HepG2 (cell line): ENCODE measurements around the gene FALEC. TPM values are rescaled to one million over a fixed set of nuclear protein-coding genes. Genes with fewer than 3 reads are reported as not detected.
A peak's percentile ranks its signal among the peaks of the same experiment; 100 is the strongest.

ENCODE experiments used
- ARNT ChIP-seq: fragments of 450-650 bp; IDR thresholded peaks from 2 replicates; pipeline ENCODE4 v1.6.1; 2017
- BRCA1 ChIP-seq: sonication (generic); formaldehyde crosslinking; IDR thresholded peaks from 2 replicates; pipeline ENCODE4 v1.4.0; 2020; ENCODE audit warnings: missing genetic modification reagents
- DMTF1 ChIP-seq: sonication (generic); formaldehyde crosslinking; IDR thresholded peaks from 2 replicates; pipeline ENCODE4 v1.4.0; 2020; ENCODE audit warnings: mild to moderate bottlenecking, missing genetic modification reagents
- NBN ChIP-seq: fragments of 450-650 bp; conservative IDR thresholded peaks from 2 replicates; pipeline ENCODE4 v1.6.1; 2017
- NPAS2 ChIP-seq: sonication (generic); formaldehyde crosslinking; IDR thresholded peaks from 2 replicates; pipeline ENCODE4 v1.8.0; 2022; ENCODE audit warnings: mild to moderate bottlenecking, missing genetic modification reagents, borderline replicate concordance
- PREB ChIP-seq: sonication (generic); formaldehyde crosslinking; IDR thresholded peaks from 2 replicates; pipeline ENCODE4 v1.4.0; 2020; ENCODE audit warnings: missing genetic modification reagents
- PRMT3 ChIP-seq: sonication (generic); formaldehyde crosslinking; IDR thresholded peaks from 2 replicates; pipeline ENCODE4 v1.8.1; 2022; ENCODE audit warnings: low read depth, mild to moderate bottlenecking, moderate library complexity, missing genetic modification reagents, borderline replicate concordance
- RCOR2 ChIP-seq: IDR thresholded peaks from 2 replicates; pipeline ENCODE4 v1.6.1; 2016; ENCODE audit warnings: missing biosample characterization, missing genetic modification reagents
- SNAPC4 ChIP-seq: sonication (generic); formaldehyde crosslinking; IDR thresholded peaks from 2 replicates; pipeline ENCODE4 v1.4.0; 2020; ENCODE audit warnings: mild to moderate bottlenecking, missing genetic modification reagents
- SNAPC5 ChIP-seq: sonication (generic); formaldehyde crosslinking; IDR thresholded peaks from 2 replicates; pipeline ENCODE4 v1.8.1; 2023; ENCODE audit warnings: mild to moderate bottlenecking, missing genetic modification reagents, borderline replicate concordance
- SSRP1 ChIP-seq: IDR thresholded peaks from 2 replicates; pipeline ENCODE4 v1.6.1; 2016; ENCODE audit warnings: control low read depth
- TFAP4 ChIP-seq: sonication (generic); IDR thresholded peaks from 2 replicates; pipeline ENCODE4 v1.6.1; 2016; ENCODE audit warnings: low read depth, borderline replicate concordance
- ZNF124 ChIP-seq: sonication (generic); formaldehyde crosslinking; IDR thresholded peaks from 2 replicates; pipeline ENCODE4 v1.4.0; 2020; ENCODE audit warnings: missing genetic modification reagents
- ZNF17 ChIP-seq: sonication (generic); formaldehyde crosslinking; IDR thresholded peaks from 2 replicates; pipeline ENCODE4 v1.5.0; 2020; ENCODE audit warnings: mild to moderate bottlenecking, missing genetic modification reagents
- ZSCAN21 ChIP-seq: sonication (generic); formaldehyde crosslinking; IDR thresholded peaks from 2 replicates; pipeline ENCODE4 v1.8.0; 2022; ENCODE audit warnings: mild to moderate bottlenecking, missing genetic modification reagents, moderate library complexity, borderline replicate concordance
- ZSCAN5A ChIP-seq: sonication (generic); formaldehyde crosslinking; IDR thresholded peaks from 2 replicates; pipeline ENCODE4 v1.8.0; 2022; ENCODE audit warnings: mild to moderate bottlenecking, missing genetic modification reagents, borderline replicate concordance
- polyA plus RNA-seq, 8 experiments: library from polyadenylated mRNA; depleted of rRNA in 3 of 8; stranded (reverse) in 7 of 8; unstranded in 1 of 8; fragments of >200 nt; fragmentation: Illumina TruSeq in 4 of 8; extraction: Trizol in 4 of 8; gene quantifications; 2 replicates each; pipeline versions ENCODE4 v1.2.1 to v1.2.3, GENCODE V29; 2011 to 2016; ENCODE audit warnings: low read depth in 4 of 8, missing spikeins in 1 of 8, mixed read lengths in 1 of 8; ENCODE audit not compliant: insufficient read depth in 1 of 8
- total RNA-seq, 5 experiments: library from RNA; depleted of rRNA; stranded (reverse); fragments of >200 nt; fragmentation: Illumina TruSeq; extraction: Trizol; gene quantifications; 2 replicates each; pipeline ENCODE4 v1.2.3, GENCODE V29; 2016; ENCODE audit warnings: low read depth in 1 of 5

Gene FALEC
- total and polyA plus RNA-seq, 2 of the 13 experiments (the other 11 are each of a cell fraction or from before 2014, with no cell fraction given): 0.33 to 0.71 TPM

- TF ChIP-seq SNAPC4 (CRISPR knock-in tag) (no peak), TFAP4 (no peak), PREB (CRISPR knock-in tag) (no peak), ZSCAN5A (no peak), RCOR2 (CRISPR knock-in tag) (no peak), ZSCAN21 (CRISPR knock-in tag) (no peak), SNAPC5 (CRISPR knock-in tag) (no peak), ARNT (no peak), SSRP1 (CRISPR knock-in tag) (0 out of 2 replicates have a peak, but pooled peaks have one; percentile 74), NBN (no peak), NPAS2 (no peak), PRMT3 (CRISPR knock-in tag) (no peak), BRCA1 (no peak), ZNF124 (CRISPR knock-in tag) (no peak), DMTF1 (no peak), ZNF17 (CRISPR knock-in tag) (no peak)
These were observed 34.1 kb downstream of the FALEC start (continued) for GRCh38 chr1:150549496-150550221.
